DOHH2 (cell line): Measurements from ENCODE around the gene MCMBP.

Source experiments
- H3F3A ChIP-seq: fragments of 200-600 bp; sonication (generic), shearing (Covaris generic); 2 replicates; pipeline ENCODE4 v1.6.0; 2016; ENCODE audit warnings: antibody characterized with exemption, mild to moderate bottlenecking; ENCODE audit not compliant: control insufficient read depth, insufficient read depth
- H3K27ac ChIP-seq: fragments of 200-600 bp; sonication (generic); 2 replicates; pipeline ENCODE4 v1.5.1; 2014; ENCODE audit warnings: low read depth, mild to moderate bottlenecking, low read length, moderate library complexity
- H3K27me3 ChIP-seq: fragments of 200-600 bp; sonication (generic); 2 replicates; pipeline ENCODE4 v1.6.1; 2014; ENCODE audit warnings: mild to moderate bottlenecking, low read length, mixed read lengths; ENCODE audit not compliant: control insufficient read depth
- H3K36me3 ChIP-seq: fragments of 200-600 bp; sonication (generic); 2 replicates; pipeline ENCODE4 v1.6.1; 2014; ENCODE audit warnings: mild to moderate bottlenecking, low read length, moderate library complexity, mixed read lengths; ENCODE audit not compliant: control insufficient read depth
- H3K4me1 ChIP-seq: fragments of 200-600 bp; sonication (generic); 2 replicates; pipeline ENCODE4 v1.6.1; 2014; ENCODE audit warnings: mild to moderate bottlenecking, low read length, mixed read lengths; ENCODE audit not compliant: control insufficient read depth
- H3K4me2 ChIP-seq: fragments of 200-600 bp; sonication (generic); 2 replicates; pipeline ENCODE4 v1.6.0; 2014; ENCODE audit warnings: mild to moderate bottlenecking, low read length, moderate library complexity
- H3K4me3 ChIP-seq: fragments of 200-600 bp; sonication (generic); 2 replicates; pipeline ENCODE4 v1.5.1; 2014; ENCODE audit warnings: mild to moderate bottlenecking, low read length, mixed read lengths
- H3K79me2 ChIP-seq: fragments of 200-600 bp; sonication (generic); 2 replicates; pipeline ENCODE4 v1.6.1; 2014; ENCODE audit warnings: mild to moderate bottlenecking, low read length, mixed read lengths; ENCODE audit not compliant: control insufficient read depth
- H3K9me2 ChIP-seq: fragments of 200-600 bp; sonication (generic); replicated peaks from 2 replicates; pipeline ENCODE4 v1.6.1; 2014; ENCODE audit warnings: mild to moderate bottlenecking, low read length, mixed read lengths; ENCODE audit not compliant: control insufficient read depth
- H3K9me3 ChIP-seq: fragments of 200-600 bp; sonication (generic); 2 replicates; pipeline ENCODE4 v1.6.1; 2014; ENCODE audit warnings: antibody characterized with exemption, low read length, mixed read lengths; ENCODE audit not compliant: control insufficient read depth, insufficient read depth
- H4K20me1 ChIP-seq: fragments of 200-600 bp; sonication (generic); 2 replicates; pipeline ENCODE4 v1.6.0; 2014; ENCODE audit warnings: low read depth, mild to moderate bottlenecking, antibody characterized with exemption, low read length, moderate library complexity; ENCODE audit not compliant: control insufficient read depth, insufficient read depth
- EZH2phosphoT487 ChIP-seq: fragments of 200-600 bp; sonication (generic); IDR thresholded peaks from 2 replicates; pipeline ENCODE4 v1.6.1; 2017; ENCODE audit warnings: borderline replicate concordance, mild to moderate bottlenecking, antibody characterized with exemption, low read length, moderate library complexity, mixed read lengths
- TF ChIP-seq, protein P1 (sequence below): fragments of 200-600 bp; sonication (generic); IDR thresholded peaks from one replicate; pipeline ENCODE4 v1.5.1; 2014; ENCODE audit warnings: antibody characterized with exemption, mild to moderate bottlenecking, low read depth, low read length; ENCODE audit not compliant: poor library complexity, severe bottlenecking

Gene MCMBP

DNA sequence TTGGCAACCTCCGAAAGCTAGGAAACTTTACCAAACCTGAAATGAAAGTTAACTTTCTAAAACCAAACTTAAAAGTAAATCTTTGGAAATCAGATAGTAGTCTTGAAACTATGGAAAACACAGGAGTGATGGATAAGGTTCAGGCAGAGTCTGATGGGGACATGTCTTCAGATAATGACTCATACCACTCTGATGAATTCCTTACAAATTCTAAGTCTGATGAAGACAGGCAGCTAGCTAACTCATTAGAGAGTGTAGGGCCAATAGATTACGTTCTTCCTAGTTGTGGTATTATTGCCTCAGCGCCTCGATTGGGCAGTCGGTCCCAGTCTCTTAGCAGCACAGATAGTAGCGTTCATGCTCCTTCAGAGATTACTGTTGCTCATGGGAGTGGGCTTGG is 45.9 kb downstream of the MCMBP start:
- H3K36me3 ChIP-seq: peaks cover 57% of the 10 kb centered on the region
- H3K79me2 ChIP-seq: no peaks in the 10 kb centered on the region
- H3K9me3 ChIP-seq: no peaks in the 10 kb centered on the region
- no peak overlapping the region for H3K27ac ChIP-seq
- H3K4me1 ChIP-seq: no peaks in the 10 kb centered on the region
- no peak overlapping the region for H3K4me2 ChIP-seq
- no peaks in the 10 kb centered on the region for H3K27me3 ChIP-seq
- H3F3A ChIP-seq: peaks cover 10% of the 10 kb centered on the region
- no peaks in the 10 kb centered on the region for H4K20me1 ChIP-seq
- H3K4me3 ChIP-seq: no peak overlapping the region
- no peaks in the 10 kb centered on the region for H3K9me2 ChIP-seq
- TF ChIP-seq, protein P1, sequence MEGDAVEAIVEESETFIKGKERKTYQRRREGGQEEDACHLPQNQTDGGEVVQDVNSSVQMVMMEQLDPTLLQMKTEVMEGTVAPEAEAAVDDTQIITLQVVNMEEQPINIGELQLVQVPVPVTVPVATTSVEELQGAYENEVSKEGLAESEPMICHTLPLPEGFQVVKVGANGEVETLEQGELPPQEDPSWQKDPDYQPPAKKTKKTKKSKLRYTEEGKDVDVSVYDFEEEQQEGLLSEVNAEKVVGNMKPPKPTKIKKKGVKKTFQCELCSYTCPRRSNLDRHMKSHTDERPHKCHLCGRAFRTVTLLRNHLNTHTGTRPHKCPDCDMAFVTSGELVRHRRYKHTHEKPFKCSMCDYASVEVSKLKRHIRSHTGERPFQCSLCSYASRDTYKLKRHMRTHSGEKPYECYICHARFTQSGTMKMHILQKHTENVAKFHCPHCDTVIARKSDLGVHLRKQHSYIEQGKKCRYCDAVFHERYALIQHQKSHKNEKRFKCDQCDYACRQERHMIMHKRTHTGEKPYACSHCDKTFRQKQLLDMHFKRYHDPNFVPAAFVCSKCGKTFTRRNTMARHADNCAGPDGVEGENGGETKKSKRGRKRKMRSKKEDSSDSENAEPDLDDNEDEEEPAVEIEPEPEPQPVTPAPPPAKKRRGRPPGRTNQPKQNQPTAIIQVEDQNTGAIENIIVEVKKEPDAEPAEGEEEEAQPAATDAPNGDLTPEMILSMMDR: no peak
- no peak for TF ChIP-seq EZH2phosphoT487

DNA sequence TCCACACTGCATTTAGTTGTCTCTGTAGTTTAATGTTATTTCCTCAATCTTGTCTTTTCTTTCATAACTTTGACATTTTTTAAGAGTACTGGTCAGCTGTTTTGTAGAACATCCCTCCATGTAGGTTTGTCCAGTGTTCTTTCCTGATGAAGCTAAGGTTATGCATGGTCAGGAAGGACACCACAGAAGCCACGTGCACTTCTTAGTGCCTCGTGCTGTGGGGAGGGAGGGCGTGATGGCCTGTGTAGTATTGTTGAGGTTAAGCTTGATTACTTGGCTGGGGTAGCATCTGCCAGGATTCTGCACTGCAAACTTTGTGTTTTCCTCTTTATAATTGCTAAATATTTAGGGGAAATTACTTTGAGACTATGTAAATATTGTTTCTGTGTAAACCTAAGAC is 48.3 kb downstream of the MCMBP start:
- H3K79me2 ChIP-seq: no peaks in the 10 kb centered on the region
- no peaks in the 10 kb centered on the region for H3K9me3 ChIP-seq
- H3K27me3 ChIP-seq: no peaks in the 10 kb centered on the region
- H3K36me3 ChIP-seq: peaks cover 33% of the 10 kb centered on the region
- no peak for TF ChIP-seq EZH2phosphoT487
- TF ChIP-seq, protein P1: no peak
- H3K27ac ChIP-seq: no peak overlapping the region
- no peaks in the 10 kb centered on the region for H3K4me1 ChIP-seq
- H3K4me3 ChIP-seq: no peak overlapping the region
- H3F3A ChIP-seq: peaks cover 14% of the 10 kb centered on the region
- H3K9me2 ChIP-seq: no peaks in the 10 kb centered on the region
- H4K20me1 ChIP-seq: no peaks in the 10 kb centered on the region
- H3K4me2 ChIP-seq: no peak overlapping the region

DNA sequence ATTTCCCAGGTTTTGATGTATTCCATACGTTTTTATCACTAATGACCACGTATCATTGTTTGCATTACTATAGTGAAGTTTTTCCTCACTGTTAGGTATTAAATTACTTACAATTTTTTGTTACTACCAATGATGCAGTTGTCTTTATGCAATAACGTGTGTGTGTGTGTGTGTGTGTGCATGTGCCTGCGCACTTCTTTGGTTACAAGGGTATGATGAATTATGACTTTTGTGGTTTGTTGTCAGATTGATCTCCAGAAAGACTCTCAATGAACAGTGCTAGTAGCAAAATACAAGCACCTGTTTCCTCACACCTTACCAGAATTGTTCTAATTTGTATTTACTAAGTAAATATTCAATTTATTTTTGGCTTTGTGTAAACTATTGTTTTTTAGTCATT is 51.5 kb downstream of the MCMBP start:
- H3K27ac ChIP-seq: no peak overlapping the region
- no peak overlapping the region for H3K4me3 ChIP-seq
- H4K20me1 ChIP-seq: no peaks in the 10 kb centered on the region
- no peaks in the 10 kb centered on the region for H3K27me3 ChIP-seq
- peaks cover 13% of the 10 kb centered on the region for H3F3A ChIP-seq
- peaks cover 7% of the 10 kb centered on the region for H3K4me1 ChIP-seq
- H3K9me2 ChIP-seq: no peaks in the 10 kb centered on the region
- H3K9me3 ChIP-seq: no peaks in the 10 kb centered on the region
- TF ChIP-seq, protein P1: no peak
- no peak for TF ChIP-seq EZH2phosphoT487
- H3K36me3 ChIP-seq: 0 out of 2 replicates have a peak, but pooled peaks cover 5% of the 10 kb centered on the region
- H3K4me2 ChIP-seq: no peak overlapping the region
- no peaks in the 10 kb centered on the region for H3K79me2 ChIP-seq

DNA sequence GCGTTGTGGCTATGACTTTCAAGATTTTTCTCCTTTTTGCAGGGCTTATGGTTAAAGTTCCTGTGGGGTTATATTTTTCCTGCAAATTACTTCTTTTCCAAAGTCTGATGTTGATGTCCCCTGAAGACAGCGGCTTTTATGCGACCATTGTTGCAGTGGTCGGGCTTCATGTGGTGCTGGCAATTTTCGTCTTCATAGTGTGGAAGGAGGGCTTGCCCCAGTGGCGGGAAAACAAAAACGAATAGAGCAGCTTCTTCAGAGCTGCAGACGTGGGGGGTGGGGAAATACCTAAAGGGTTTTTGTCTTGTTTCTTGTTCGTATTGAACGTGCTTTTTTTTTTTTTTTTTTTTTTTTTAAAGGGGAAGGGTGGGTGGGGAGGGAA is 53.8 kb downstream of the MCMBP start:
- no peak overlapping the region for H3K4me2 ChIP-seq

More for the DNA sequence above, 53.8 kb downstream of the MCMBP start:
- no peaks in the 10 kb centered on the region for H3K9me2 ChIP-seq
- H3K9me3 ChIP-seq: no peaks in the 10 kb centered on the region
- H3K79me2 ChIP-seq: no peaks in the 10 kb centered on the region
- no peak overlapping the region for H3K27ac ChIP-seq
- TF ChIP-seq, protein P1: no peak
- no peak for TF ChIP-seq EZH2phosphoT487
- H3K4me3 ChIP-seq: no peak overlapping the region
- H3F3A ChIP-seq: peaks cover 10% of the 10 kb centered on the region
- H3K27me3 ChIP-seq: no peaks in the 10 kb centered on the region
- peaks cover 22% of the 10 kb centered on the region for H3K4me1 ChIP-seq
- H3K36me3 ChIP-seq: 0 out of 2 replicates have a peak, but pooled peaks cover 1% of the 10 kb centered on the region
- H4K20me1 ChIP-seq: no peaks in the 10 kb centered on the region
